Kidney epithelial cell (primary cell): Measurements from ENCODE around the gene UPK3A. TPM values are rescaled to one million over a fixed set of nuclear protein-coding genes. Genes with fewer than 3 reads are reported as not detected.
A peak's percentile ranks its signal among the peaks of the same experiment; 100 is the strongest.

ENCODE experiments used
- DNase-seq: peaks from one replicate; pipeline ENCODE4 v3.0.0-alpha.2; 2010; ENCODE audit warnings: low read depth
- H3K27me3 ChIP-seq: 2 replicates; pipeline ENCODE4 v1.6.0; 2011; ENCODE audit warnings: low read length; ENCODE audit not compliant: control insufficient read depth, insufficient read depth
- H3K36me3 ChIP-seq: 2 replicates; pipeline ENCODE4 v1.5.1; 2011; ENCODE audit warnings: low read length; ENCODE audit not compliant: control insufficient read depth, insufficient read depth
- H3K4me3 ChIP-seq: 2 replicates; pipeline ENCODE4 v1.5.1; 2011; ENCODE audit warnings: low read depth, mild to moderate bottlenecking, control low read depth, low read length
- total RNA-seq: library from RNA; depleted of rRNA; stranded (reverse); fragments of >200 nt; gene quantifications from 2 replicates; pipeline ENCODE4 v1.2.3, GENCODE V29; 2015
- TF ChIP-seq, protein P1 (sequence below): IDR thresholded peaks from 2 replicates; pipeline ENCODE4 v1.5.1; 2011; ENCODE audit warnings: mild to moderate bottlenecking, moderate library complexity, low read length, control low read depth, inconsistent platforms; ENCODE audit not compliant: insufficient read depth, poor library complexity, severe bottlenecking

The UPK3A gene
- total RNA-seq, 1 donor from 2014 or later = not detected

- H3K27me3 ChIP-seq = no peaks in the 10 kb centered on the region
- H3K4me3 ChIP-seq = no peak overlapping the region
- no peak for DNase-seq
- H3K36me3 ChIP-seq = no peaks in the 10 kb centered on the region
- TF ChIP-seq, protein P1, sequence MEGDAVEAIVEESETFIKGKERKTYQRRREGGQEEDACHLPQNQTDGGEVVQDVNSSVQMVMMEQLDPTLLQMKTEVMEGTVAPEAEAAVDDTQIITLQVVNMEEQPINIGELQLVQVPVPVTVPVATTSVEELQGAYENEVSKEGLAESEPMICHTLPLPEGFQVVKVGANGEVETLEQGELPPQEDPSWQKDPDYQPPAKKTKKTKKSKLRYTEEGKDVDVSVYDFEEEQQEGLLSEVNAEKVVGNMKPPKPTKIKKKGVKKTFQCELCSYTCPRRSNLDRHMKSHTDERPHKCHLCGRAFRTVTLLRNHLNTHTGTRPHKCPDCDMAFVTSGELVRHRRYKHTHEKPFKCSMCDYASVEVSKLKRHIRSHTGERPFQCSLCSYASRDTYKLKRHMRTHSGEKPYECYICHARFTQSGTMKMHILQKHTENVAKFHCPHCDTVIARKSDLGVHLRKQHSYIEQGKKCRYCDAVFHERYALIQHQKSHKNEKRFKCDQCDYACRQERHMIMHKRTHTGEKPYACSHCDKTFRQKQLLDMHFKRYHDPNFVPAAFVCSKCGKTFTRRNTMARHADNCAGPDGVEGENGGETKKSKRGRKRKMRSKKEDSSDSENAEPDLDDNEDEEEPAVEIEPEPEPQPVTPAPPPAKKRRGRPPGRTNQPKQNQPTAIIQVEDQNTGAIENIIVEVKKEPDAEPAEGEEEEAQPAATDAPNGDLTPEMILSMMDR = peak; percentile 44
Observed at GRCh38 chr22:45344334-45344733, 59.6 kb downstream of the UPK3A start.

Other genes with a start within 250 kb of the UPK3A start
- gene NUP50, start 121.0 kb upstream of the UPK3A start, total RNA-seq = 58.1 and 63.0 TPM in 2 replicates
- 61.1 and 69.7 TPM in 2 replicates for gene KIAA0930, start 44.1 kb upstream of the UPK3A start, total RNA-seq
- 13.3 and 15.3 TPM in 2 replicates for gene FAM118A, start 25.0 kb downstream of the UPK3A start, total RNA-seq
- gene SMC1B, start 128.7 kb downstream of the UPK3A start, total RNA-seq = 0.08 and 0.14 TPM in 2 replicates
- gene RIBC2, start 128.7 kb downstream of the UPK3A start, total RNA-seq = 0.13 and 0.27 TPM in 2 replicates
- 29.0 and 32.8 TPM in 2 replicates for gene FBLN1, start 217.9 kb downstream of the UPK3A start, total RNA-seq